GM18502 (cell line): ENCODE measurements around the gene TOP2A.

Source experiments
- ATAC-seq: cut with Tn5 transposase; IDR thresholded peaks from one replicate; pipeline ENCODE4 v1.9.1; 2021; ENCODE audit warnings: mild to moderate bottlenecking; ENCODE audit not compliant: unreplicated experiment, poor library complexity

TOP2A gene

DNA sequence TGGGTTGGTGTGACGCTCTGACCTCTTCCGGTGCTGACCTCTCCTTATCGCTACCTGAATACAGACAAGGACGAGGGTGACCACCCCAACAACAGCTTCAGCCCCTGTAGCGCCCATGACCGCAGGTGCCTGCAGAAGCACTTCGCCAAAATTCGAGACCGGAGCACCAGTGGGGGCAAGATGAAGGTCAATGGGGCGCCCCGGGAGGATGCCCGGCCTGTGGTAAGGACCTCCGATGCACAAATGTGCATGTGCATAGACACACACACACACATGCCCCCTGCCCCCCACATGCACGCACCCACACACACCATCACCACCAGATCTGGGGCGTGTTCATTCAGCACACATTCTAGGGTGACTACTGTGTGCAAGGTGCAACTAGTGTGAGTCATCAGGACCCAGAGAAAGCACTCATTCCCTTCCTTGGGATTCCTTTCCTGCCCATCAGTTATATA is 35.3 kb upstream of the TOP2A start:
- ATAC-seq, result no peak

DNA sequence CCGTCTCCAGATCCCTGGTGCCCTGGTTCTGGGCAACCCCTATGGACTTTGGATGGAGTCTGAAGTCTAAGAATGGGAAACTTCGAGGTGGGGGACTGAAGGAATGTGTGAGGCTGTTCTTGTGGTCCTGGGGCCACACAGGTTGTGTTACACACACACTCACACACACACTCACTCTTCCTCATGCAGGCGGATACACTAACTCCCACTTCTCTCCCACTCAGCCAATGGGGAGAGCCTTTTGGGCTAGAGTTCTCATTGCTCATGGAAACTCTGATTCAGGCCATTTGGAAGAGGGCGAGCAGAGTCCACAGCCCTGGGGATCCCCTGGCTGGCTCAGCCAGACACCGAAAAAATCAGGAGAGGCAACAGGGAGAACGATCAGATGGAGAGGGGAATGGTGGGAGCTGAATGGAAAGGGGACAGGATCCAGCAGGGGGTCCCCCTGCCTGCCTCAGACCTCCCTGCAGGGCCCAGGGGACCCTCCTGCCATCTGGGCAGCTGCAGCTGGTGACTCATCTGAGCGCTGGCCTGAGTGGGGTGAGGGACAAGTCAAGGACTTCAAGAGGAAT is 34.6 kb upstream of the TOP2A start:
- ATAC-seq, result no peak

DNA sequence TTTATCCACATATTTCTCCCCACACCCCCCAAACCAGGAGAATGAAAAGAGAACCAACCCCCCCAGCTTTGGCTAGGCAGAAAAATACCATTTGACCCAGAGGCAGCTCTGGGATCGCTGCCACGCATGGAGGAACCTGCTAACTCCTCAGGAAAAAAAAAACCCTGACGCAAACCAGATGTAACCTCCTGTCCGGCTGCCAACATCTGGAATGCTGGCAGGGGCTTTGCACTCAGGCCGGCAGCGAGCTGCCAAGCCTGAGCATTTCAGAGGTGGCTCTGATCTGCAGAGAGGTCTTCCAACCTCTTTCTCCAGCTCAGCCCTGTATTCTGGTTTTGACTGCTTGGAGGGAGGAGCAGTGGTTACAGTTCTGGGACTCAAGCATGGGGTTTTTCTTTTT is 33.7 kb upstream of the TOP2A start:
- ATAC-seq, result no peak

DNA sequence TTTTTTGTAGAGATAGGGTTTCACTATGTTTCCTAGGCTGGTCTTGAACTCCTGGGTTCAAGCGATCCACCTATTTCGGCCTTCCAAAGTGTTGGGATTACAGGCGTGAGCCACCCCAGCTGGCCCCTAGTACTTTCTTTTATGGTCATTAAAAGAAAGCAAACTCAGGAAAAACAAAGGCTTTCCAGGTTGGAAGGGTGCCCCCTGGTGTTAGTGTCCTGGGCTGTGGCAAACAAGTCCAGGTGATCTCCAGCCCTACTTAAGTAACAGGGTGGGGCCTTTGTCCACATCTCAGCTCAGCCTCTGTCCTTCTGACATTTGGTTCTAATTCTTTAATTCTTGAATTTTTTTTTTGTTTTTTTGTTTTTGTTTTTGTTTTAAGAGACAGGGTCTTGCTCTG is 32.5 kb upstream of the TOP2A start:
- ATAC-seq, result no peak

DNA sequence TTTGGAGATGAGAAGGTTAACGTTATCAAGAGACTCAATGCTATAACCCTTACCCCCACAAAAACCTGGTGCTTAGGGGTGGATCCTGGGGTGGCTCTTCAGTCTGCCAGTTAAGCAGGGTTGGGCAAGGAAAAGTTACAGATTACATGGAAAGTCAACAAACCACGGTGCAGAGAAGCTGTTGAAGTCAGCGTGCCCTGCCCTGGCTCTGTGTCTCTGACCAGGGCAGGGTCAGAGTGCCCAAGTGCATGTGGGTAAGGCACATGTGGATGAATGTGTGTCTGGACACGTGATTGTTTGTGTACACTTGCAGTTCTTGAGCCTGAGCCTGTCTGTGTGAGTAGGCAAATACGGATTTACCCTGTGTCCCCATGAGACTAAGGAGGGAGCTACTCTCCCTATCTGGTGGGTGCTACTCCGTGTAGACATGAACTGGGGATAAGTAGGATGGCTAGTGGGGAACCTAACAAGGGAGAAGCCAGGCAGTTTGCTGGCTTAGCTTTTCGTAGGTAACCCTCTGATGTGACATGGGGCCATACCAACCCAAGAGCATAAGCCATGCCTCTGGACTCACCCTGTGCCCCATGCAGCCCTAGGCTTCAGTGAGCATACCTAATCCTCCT is 31.1 kb upstream of the TOP2A start:
- ATAC-seq, result no peak

DNA sequence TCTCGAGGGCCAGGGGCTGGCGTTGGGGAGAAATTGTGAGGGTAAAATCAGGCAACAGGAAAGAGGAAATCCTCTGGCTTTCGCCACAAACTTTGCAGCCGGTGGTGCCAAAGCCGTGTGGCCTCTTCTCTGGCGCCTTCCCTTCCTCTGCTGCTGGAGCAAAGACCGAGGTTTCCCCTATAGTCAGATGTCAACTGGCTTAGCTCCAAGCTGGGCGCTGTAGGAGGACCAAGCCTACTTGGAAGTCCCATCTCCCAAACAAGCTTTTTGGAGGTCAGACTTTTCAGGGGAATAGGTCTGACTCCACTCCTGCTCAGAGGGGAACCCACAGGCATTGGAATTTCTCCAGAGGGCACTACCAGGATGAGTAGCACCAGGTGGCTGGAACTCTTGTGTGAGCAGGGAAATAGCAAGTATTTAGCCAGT is 30.5 kb upstream of the TOP2A start:
- ATAC-seq, result no peak

DNA sequence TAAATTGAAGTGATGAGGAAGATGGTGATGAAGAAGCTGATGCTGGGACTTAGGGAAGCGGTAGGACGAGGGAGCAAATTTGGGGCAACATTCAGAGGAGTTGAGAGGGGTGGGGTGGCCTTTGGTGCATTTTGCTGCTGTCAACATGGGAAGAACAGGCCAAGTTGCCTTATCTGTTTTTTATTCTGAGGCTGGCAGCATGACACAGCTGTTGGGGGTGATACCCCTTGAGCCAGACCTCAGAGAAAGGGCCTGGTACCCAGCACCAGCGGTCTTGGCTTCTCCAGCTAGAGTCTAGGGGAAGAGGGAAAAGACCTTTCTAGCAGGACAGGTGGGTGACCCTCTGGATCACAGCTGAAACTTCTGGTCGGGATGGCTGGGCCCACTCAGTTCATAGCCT is 30.1 kb upstream of the TOP2A start:
- ATAC-seq, result no peak

DNA sequence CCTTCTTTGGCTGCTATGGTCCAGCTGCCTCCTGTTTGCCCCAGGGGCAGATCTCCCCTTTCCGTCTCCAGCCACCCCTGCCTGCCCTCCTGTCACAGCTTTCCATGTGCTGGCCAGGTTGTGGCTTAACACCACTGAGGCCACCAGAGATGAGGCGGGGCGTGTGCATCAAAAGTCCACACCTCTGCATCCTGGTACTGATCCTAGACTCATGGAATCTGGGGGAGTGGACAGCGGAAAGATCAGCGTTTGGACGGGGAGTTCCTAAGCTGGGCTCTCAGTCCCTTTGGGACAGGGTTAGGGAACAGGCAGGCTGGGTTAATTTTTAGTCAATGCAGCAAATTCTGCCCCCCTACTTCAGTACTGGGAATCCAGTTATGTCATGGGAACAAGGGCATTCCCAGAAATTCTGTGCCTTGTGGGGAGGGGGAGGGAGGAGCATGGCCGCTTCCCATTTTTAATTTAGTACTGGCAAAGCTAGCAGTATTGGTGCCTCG is 29.5 kb upstream of the TOP2A start:
- ATAC-seq, result no peak

DNA sequence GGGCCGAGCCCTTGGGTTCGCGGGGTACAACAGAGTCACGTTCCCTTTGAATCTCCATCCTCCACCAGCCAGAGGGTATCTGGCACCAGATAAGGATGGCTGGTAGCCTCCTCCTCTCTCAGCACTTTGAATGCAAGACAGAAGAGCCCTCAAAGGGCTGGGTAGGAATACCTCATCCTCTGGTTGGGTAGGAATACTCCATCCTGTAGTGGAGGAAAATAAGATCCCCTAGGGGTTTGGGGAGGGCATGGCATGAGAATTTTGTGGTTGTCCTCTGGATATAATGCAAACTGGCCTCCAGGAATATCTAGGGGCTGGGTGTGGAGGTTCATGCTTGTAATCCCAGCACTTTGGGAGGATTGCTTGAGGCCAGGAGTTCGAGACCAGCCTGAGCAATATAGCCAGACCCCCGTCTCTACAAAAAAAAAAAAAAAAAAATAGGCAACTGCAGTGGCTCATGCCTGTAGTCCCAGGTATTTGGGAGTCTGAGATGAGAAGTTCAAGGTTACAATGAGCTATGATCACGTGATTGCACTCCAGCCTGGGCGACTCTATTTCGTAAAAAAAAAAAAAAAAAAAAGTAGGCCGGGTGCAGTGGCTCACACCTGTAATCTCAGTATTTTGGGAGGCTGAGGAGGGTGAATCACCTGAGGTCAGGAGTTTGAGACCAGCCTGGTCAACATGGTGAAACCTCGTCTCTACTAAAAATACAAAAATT is 28.2 kb upstream of the TOP2A start:
- ATAC-seq, result no peak

DNA sequence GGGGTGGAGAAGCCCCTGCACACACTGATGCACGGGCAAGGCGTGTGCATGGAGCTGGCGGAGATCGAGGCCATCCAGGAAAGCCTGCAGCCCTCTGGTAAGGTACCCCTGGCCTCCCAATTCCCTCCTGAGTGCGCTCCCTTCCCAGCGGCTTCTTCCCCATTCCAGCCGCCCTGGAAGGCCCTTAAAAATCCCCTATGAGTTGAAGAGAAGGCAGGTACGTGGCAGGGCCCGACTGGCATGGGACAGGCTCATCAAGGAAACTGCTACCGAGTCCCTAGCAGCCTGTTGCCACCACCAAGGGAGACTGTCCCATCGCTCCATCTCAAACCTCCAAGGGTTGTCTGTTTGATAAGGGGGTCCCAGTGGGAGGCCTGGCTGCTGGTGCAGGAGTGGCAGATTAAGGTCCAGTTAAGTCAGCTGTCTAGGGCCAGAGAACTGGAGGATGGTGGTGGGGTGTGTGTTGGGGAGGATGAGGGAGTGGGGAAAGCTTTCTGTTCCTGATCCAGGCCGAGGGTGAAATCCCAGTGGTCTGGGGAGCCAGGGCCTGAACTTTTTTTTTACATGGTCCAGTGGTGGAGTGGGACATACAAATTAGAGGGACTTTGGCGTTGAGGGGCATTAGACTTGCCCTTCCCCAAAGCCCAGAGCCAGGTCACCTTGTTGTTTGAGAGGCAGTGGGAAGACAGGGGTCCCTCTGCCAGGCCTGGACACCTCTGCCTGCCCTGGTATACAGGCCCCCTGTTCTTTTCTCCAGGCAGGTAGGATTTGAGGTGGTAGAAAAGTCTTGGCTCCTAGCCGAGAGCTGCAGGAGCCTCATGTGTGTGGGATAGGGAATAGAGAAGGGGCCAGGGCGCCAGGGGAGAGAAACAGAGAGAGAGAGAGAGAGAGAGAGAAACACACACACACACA is 26.5 kb upstream of the TOP2A start:
- ATAC-seq, result no peak

DNA sequence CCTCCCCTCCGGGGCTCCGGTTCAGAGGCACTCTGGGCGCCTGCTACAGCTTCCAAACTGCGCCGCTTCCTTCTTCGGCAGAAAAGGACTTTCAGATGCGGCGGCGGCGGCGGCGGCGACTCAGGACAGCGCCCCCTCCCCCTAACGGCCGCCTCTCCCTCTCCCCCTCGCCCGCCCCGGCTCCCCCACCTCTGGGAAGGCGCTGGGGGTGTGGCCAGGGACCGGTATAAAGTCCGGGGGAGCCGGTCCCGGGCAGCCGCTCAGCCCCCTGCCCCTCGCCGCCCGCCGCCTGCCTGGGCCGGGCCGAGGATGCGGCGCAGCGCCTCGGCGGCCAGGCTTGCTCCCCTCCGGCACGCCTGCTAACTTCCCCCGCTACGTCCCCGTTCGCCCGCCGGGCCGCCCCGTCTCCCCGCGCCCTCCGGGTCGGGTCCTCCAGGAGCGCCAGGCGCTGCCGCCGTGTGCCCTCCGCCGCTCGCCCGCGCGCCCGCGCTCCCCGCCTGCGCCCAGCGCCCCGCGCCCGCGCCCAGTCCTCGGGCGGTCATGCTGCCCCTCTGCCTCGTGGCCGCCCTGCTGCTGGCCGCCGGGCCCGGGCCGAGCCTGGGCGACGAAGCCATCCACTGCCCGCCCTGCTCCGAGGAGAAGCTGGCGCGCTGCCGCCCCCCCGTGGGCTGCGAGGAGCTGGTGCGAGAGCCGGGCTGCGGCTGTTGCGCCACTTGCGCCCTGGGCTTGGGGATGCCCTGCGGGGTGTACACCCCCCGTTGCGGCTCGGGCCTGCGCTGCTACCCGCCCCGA is 25.7 kb upstream of the TOP2A start, which contains the start of gene IGFBP4:
Gene IGFBP4 (plus strand): TSS at position 255 of the 792 bp plus-strand sequence. CDS start 286 bp downstream, at position 541.
- no peak for ATAC-seq

DNA sequence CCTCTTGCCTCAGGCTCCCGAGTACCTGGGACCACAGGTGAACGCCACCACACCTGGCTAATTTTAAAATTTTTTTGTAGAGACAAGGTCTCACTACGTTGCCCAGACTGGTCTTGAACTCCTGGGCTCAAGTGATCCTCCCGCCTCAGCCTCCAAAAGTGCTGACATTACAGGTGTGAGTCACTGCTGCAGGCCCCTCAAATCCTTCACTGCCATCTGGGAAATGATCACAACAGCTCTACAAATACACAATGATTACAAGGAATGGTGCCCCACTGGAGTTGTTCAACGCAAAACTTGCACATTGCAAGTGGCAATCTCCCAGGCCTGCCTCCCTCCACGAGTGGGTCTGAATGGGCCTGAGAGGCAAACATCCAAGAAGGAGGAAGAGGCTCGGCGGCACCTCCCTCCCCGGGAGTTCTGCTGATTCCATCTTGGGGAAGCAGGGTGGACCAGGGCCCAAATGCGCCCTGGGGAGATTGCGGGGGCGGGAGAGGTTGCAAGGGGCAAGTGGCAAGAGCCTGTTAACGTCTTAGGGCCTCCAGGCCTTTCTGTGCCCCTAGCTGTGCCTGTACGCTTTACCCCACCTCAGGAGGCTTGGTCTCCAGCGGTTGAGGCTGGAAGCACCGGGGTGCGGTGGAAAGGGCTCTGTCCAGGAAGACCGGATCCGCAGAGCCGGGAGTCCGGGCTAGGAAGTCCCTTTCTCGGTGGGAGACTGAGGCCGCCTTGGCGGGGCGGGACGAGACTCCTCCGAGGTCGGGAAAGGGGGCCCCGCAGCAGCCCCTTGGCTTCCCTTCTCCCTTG is 24.9 kb upstream of the TOP2A start:
- no peak for ATAC-seq

DNA sequence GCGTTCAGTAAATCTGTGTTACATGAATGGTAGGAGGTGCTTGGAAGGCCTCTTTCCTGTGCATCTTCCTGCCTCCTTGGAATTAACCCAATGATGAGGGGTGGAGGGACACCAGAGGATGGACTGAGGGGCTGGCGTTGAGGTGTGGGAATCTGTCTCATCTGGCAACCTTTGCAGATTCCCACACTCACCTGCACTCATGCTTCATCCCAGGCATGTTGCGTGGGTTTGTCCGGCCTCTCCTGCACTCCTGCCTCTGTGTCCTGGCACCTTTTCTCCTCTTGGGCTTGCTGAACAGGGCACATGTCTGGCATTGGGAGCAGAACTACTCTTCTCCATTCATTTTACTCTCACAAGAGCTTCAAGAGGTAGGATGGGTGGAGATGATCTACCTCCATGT is 22.5 kb upstream of the TOP2A start:
- ATAC-seq, result no peak

DNA sequence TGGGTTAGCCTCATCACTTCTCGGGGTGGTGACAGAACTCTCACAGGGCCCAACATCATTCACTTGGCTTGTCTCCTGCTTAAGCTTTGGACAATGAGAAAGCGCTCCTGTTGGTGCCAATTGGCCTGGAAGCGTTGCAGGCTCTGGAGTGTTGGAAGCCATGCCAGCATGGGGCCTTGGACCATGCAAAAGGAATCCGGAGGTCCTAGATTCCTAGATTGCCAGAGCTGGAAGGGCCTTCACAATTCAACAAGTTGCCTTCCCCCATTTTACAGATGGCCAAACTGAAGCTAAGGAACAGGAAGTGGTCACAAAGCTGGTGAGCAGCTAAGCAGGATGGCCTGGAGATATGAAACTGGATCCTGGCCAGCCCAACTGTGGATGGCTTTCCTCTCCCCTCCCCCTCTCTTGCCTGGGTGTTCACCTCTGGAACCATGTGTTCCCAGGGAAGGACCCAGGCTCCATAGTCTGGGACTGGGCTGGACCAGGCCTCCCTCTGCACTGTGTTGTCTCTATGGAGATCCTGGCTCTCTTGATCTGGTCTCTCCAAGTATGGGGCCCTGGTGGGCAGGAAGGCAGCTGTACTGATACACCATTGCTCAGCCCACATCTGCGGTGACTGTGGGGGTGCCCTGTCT is 19.5 kb upstream of the TOP2A start:
- no peak for ATAC-seq

DNA sequence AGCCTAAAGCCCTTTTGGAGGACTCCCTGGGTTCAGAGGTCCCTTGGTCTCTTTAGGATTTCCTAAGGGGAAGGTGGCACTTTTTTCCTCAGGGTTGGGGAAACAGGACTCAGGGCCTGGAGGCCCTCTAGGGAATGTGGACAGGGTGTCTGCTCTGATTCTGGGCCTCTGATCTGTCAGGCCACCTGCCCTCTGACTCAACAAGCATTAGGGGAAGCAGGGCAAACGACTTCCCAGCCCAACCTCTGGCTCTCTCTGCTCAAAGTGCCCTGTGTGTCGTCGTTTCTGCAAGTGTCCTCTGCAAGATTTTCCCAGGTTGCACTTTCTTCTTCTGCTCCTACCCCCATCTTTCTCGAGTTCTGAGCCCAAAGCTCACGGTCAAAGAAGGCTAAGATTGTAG is 18.9 kb upstream of the TOP2A start:
- ATAC-seq, result no peak

DNA sequence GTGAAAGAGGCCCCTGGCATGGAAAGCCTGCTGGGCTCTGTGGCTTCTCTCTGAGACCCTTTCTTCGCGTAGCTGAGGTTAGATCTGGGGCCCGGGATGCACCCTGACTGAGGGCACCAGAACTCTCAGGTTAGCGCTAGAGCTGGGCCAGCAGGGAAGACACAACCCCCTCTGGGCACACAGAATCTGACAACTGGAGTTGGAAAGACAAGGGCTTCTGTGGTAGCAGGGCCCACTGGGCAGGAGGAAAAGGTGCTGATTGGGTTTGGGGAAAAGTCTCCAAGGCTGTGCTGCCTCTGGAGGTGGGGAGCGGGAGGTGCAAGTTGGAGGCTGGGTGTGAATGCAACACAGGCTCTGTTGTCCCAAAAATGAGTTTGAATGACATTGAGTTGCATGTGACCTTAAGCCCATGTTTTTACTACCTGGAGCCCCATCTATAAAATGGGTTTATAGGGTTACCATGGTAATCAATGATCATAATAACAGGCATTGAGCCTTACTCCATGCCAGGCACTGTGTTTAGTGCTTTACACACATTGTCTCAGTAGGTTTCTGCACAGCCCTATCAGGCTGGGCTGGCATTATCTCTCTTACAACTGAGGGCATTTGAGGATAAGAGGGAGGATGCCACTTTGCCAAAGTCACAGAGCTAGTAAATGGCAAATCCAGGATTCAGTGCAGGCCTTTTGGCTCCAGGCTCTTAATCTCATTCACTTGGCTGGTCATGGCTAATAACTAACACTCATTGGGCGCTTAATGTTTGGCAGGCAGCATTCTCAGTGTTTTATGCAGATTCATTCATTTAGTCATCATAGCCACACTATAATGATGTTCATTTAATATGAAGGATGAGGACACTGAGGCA is 16.1 kb upstream of the TOP2A start:
- ATAC-seq, result no peak

DNA sequence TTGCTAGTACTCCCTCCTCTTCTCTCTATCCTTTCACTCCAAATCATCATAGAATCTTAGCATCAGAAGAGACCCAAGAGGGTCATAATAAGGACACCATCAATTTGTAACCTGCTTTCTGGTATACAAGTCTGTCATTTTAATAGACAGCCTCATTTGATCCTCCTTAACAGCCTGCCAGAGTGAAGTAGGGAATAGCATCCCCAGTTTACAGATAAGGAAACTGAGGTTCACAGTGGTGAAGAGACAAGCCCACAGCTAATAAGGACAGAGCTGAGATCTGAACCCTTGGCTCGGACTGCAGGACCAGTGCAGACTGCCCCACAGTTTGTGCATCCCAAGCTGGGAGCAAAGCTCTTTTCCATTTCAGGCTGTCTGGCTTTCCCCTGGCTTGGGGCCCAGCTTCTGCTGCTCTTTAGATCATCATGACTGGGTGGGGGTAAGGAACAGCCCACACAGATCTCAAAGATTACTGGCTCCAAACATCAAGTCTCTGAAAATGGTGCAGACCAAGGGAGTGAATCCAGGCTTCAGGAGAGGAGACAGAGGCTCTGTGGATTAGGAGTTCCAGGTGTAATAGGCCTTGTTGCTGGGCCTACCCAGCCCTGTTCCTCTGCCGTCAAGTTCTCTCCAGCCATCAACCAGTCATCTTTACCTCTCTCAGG is 15.3 kb upstream of the TOP2A start:
- ATAC-seq, result no peak
